ENCODE data around the gene AUTS2. TPM values are rescaled to one million over a fixed set of nuclear protein-coding genes. Genes with fewer than 3 reads are reported as not detected.

AUTS2 gene
- total and polyA plus RNA-seq, 11 donors, result 3.4 to 14.0 (median 7.3) TPM

- intact Hi-C loops (cut with DNase I), result no loop called here
- Histone ChIP-seq H3K27me3 (no peaks in the 10 kb centered on the region), H3K4me3 (no peak overlapping the region), H3K27ac (peak overlapping the region in 1 of 12 donors; percentile 26), H3K9me3 (no peaks in the 10 kb centered on the region), H3K36me3 (no peaks in the 10 kb centered on the region), H3K4me1 (peaks cover 0 to 29% (median 14%) of the 10 kb centered on the region in 12 donors)
- ATAC-seq, result no peak
- DNase-seq, result no peak
- TF ChIP-seq, protein P1, sequence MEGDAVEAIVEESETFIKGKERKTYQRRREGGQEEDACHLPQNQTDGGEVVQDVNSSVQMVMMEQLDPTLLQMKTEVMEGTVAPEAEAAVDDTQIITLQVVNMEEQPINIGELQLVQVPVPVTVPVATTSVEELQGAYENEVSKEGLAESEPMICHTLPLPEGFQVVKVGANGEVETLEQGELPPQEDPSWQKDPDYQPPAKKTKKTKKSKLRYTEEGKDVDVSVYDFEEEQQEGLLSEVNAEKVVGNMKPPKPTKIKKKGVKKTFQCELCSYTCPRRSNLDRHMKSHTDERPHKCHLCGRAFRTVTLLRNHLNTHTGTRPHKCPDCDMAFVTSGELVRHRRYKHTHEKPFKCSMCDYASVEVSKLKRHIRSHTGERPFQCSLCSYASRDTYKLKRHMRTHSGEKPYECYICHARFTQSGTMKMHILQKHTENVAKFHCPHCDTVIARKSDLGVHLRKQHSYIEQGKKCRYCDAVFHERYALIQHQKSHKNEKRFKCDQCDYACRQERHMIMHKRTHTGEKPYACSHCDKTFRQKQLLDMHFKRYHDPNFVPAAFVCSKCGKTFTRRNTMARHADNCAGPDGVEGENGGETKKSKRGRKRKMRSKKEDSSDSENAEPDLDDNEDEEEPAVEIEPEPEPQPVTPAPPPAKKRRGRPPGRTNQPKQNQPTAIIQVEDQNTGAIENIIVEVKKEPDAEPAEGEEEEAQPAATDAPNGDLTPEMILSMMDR (IDR thresholded peaks at IDR 0.05), result no peak
- no peak for TF ChIP-seq POLR2A (IDR thresholded peaks at IDR 0.05)
Observed at GRCh38 chr7:69813637-69814240, 215.5 kb downstream of the AUTS2 start.

GRCh38 chr7:69814421-69814962 lies 216.2 kb downstream of the AUTS2 start:
- H3K27me3 ChIP-seq, result no peaks in the 10 kb centered on the region
- ATAC-seq (peak; percentile 77 to 89 (median 84)), DNase-seq (peak in 3 of 5 donors; percentile 12 to 59 (median 29))
- H3K4me3 ChIP-seq, result no peak overlapping the region
- intact Hi-C loops (cut with DNase I), result no loop called here
- peak overlapping the region in 1 of 12 donors; percentile 26 for H3K27ac ChIP-seq
- no peak for TF ChIP-seq POLR2A (IDR thresholded peaks at IDR 0.05)
- TF ChIP-seq, protein P1 (IDR thresholded peaks at IDR 0.05), result no peak
- H3K9me3 ChIP-seq, result no peaks in the 10 kb centered on the region
- WGBS, 4 donors, result 42 to 57% (median 46%) methylated on average over 14 of the region's 14 CpGs
- H3K36me3 ChIP-seq, result no peaks in the 10 kb centered on the region
- H3K4me1 ChIP-seq, result peaks cover 0 to 29% (median 14%) of the 10 kb centered on the region in 12 donors

- intact Hi-C loops (cut with DNase I), result no loop called here
- Histone ChIP-seq H3K27me3 (no peaks in the 10 kb centered on the region), H3K27ac (peak overlapping the region in 1 of 12 donors; percentile 48), H3K4me1 (peaks cover 0 to 29% (median 14%) of the 10 kb centered on the region in 12 donors), H3K36me3 (no peaks in the 10 kb centered on the region), H3K9me3 (no peaks in the 10 kb centered on the region), H3K4me3 (no peak overlapping the region)
- DNase-seq, result no peak
- 94 to 98% (median 96%) methylated on average over 3 of the region's 3 CpGs for WGBS, 4 donors
- no peak for ATAC-seq
- no peak for TF ChIP-seq POLR2A (IDR thresholded peaks at IDR 0.05)
Observed at GRCh38 chr7:69816501-69816900, 218.2 kb downstream of the AUTS2 start.

DNA sequence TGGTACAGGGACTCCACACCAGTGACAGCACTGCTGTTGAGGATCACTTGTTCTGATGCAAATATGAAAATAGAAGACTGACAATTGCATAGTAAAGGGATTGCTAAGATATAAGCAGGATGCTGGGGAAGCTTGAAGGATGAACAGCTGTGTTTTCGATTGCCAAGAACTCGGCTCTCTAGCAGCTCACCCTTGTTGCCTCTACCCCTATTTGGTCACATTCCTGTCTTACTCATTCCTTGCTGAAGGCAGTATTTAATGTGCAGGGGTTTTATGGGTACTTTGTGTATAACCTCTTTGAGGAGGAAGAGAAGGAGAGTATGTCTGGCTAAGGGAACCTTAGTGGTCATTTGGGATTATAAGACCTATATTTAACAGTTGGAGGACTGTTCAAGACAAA lies 218.8 kb downstream of the AUTS2 start:
- Histone ChIP-seq H3K27ac (peak overlapping the region in 1 of 12 donors; percentile 48), H3K36me3 (no peaks in the 10 kb centered on the region), H3K4me1 (peaks cover 0 to 30% (median 14%) of the 10 kb centered on the region in 12 donors), H3K27me3 (no peaks in the 10 kb centered on the region), H3K9me3 (no peaks in the 10 kb centered on the region), H3K4me3 (no peak overlapping the region)
- TF ChIP-seq, protein P1 (IDR thresholded peaks at IDR 0.05), result no peak
- no peak for TF ChIP-seq POLR2A (IDR thresholded peaks at IDR 0.05)
- ATAC-seq (peak in 2 of 4 donors; percentile 31 to 45), DNase-seq (no peak)
- intact Hi-C loops (cut with DNase I), result no loop called here
- WGBS, 4 donors, result 34 to 67% (median 50%) methylated on average over 2 of the region's 2 CpGs
